Neural cell (in vitro differentiated cells): Measurements from ENCODE around the gene RPP30.

Source experiments
- EP300 ChIP-seq: fragments of 450-650 bp; conservative IDR thresholded peaks from 2 replicates; pipeline ENCODE4 v1.6.1; 2014; ENCODE audit warnings: antibody characterized with exemption, mild to moderate bottlenecking, moderate library complexity; ENCODE audit not compliant: poor library complexity, severe bottlenecking
- TF ChIP-seq, protein P1 (sequence below): fragments of 450-650 bp; IDR thresholded peaks from 2 replicates; pipeline ENCODE4 v1.5.1; 2014; ENCODE audit warnings: antibody characterized with exemption, mild to moderate bottlenecking, moderate library complexity; ENCODE audit not compliant: poor library complexity, severe bottlenecking
- TF ChIP-seq, protein P2 (sequence below): IDR thresholded peaks from 2 replicates; pipeline ENCODE4 v1.6.1; 2012; ENCODE audit warnings: borderline replicate concordance

DNA sequence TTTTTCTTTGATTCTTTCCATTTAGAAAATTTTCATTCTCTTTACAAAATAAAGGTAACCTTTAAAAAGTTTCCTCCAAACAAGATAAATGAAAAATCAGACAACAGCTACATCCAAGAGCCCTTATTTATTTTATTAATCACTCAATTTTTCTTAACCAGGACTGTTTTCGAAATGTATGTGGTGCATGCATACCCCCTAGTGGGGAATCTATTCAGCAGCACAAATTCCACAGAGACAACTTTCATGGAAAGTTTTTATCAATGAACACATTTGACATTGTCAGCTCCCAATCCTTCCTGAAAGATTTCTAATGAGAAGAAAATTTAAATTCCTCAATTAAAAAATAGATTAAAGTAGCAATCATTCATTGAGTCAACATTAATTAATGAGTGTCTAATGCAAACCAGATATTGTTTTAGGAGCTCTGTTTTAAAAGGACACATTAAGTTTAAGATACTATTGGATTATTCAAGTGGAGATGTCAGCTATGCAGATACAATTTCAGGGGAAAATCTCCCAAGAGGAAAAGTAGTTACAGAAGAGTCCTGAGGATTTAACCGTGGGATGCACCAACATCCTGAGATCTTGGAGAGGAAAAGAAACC, 8.8 kb upstream of the RPP30 start:
- TF ChIP-seq, protein P1, sequence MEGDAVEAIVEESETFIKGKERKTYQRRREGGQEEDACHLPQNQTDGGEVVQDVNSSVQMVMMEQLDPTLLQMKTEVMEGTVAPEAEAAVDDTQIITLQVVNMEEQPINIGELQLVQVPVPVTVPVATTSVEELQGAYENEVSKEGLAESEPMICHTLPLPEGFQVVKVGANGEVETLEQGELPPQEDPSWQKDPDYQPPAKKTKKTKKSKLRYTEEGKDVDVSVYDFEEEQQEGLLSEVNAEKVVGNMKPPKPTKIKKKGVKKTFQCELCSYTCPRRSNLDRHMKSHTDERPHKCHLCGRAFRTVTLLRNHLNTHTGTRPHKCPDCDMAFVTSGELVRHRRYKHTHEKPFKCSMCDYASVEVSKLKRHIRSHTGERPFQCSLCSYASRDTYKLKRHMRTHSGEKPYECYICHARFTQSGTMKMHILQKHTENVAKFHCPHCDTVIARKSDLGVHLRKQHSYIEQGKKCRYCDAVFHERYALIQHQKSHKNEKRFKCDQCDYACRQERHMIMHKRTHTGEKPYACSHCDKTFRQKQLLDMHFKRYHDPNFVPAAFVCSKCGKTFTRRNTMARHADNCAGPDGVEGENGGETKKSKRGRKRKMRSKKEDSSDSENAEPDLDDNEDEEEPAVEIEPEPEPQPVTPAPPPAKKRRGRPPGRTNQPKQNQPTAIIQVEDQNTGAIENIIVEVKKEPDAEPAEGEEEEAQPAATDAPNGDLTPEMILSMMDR, result peak; percentile 78
- TF ChIP-seq, protein P2, sequence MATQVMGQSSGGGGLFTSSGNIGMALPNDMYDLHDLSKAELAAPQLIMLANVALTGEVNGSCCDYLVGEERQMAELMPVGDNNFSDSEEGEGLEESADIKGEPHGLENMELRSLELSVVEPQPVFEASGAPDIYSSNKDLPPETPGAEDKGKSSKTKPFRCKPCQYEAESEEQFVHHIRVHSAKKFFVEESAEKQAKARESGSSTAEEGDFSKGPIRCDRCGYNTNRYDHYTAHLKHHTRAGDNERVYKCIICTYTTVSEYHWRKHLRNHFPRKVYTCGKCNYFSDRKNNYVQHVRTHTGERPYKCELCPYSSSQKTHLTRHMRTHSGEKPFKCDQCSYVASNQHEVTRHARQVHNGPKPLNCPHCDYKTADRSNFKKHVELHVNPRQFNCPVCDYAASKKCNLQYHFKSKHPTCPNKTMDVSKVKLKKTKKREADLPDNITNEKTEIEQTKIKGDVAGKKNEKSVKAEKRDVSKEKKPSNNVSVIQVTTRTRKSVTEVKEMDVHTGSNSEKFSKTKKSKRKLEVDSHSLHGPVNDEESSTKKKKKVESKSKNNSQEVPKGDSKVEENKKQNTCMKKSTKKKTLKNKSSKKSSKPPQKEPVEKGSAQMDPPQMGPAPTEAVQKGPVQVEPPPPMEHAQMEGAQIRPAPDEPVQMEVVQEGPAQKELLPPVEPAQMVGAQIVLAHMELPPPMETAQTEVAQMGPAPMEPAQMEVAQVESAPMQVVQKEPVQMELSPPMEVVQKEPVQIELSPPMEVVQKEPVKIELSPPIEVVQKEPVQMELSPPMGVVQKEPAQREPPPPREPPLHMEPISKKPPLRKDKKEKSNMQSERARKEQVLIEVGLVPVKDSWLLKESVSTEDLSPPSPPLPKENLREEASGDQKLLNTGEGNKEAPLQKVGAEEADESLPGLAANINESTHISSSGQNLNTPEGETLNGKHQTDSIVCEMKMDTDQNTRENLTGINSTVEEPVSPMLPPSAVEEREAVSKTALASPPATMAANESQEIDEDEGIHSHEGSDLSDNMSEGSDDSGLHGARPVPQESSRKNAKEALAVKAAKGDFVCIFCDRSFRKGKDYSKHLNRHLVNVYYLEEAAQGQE, result no peak
- no peak for TF ChIP-seq EP300
